ENCODE data around the gene ABL2.

The ABL2 gene

DNA sequence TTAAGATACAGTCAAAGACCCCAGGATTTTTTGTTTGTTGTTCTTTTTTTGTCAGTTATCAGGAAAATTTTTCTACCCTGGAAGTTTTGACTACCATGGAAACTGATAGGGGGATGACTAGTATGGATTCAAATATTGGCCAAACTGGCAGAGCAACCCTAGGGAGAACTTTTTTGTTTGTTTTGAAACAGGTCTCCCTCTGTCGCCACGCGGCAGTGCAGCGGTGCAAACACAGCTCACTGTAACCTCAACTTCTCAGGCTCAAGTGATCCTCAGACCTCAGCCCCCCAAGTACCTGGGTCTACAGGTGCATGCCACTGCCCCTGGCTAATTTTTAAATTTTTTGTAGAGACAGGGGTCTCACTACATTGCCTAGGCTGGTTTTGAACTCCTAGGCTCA lies 101.0 kb downstream of the ABL2 start:
- TF ChIP-seq, protein P1, sequence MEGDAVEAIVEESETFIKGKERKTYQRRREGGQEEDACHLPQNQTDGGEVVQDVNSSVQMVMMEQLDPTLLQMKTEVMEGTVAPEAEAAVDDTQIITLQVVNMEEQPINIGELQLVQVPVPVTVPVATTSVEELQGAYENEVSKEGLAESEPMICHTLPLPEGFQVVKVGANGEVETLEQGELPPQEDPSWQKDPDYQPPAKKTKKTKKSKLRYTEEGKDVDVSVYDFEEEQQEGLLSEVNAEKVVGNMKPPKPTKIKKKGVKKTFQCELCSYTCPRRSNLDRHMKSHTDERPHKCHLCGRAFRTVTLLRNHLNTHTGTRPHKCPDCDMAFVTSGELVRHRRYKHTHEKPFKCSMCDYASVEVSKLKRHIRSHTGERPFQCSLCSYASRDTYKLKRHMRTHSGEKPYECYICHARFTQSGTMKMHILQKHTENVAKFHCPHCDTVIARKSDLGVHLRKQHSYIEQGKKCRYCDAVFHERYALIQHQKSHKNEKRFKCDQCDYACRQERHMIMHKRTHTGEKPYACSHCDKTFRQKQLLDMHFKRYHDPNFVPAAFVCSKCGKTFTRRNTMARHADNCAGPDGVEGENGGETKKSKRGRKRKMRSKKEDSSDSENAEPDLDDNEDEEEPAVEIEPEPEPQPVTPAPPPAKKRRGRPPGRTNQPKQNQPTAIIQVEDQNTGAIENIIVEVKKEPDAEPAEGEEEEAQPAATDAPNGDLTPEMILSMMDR (conservative IDR thresholded peaks at IDR 0.05; ENCODE audit: control insufficient read depth, insufficient read depth, low read depth, low read length), result no peak
- no peak overlapping the region for H3K4me3 ChIP-seq (ENCODE audit: control insufficient read depth, low read depth, low read length)
- no peak for DNase-seq (ENCODE audit: low read depth)

GRCh38 chr1:179127163-179127895 lies 102.1 kb downstream of the ABL2 start:
- peak; percentile 55 for DNase-seq (ENCODE audit: low read depth)
- TF ChIP-seq, protein P1 (conservative IDR thresholded peaks at IDR 0.05; ENCODE audit: control insufficient read depth, insufficient read depth, low read depth, low read length), result no peak
- no peak overlapping the region for H3K4me3 ChIP-seq (ENCODE audit: control insufficient read depth, low read depth, low read length)

GRCh38 chr1:179126338-179127060 lies 103.0 kb downstream of the ABL2 start:
- no peak overlapping the region for H3K4me3 ChIP-seq (ENCODE audit: control insufficient read depth, low read depth, low read length)
- DNase-seq (ENCODE audit: low read depth), result peak; percentile 40
- TF ChIP-seq, protein P1 (conservative IDR thresholded peaks at IDR 0.05; ENCODE audit: control insufficient read depth, insufficient read depth, low read depth, low read length), result no peak

- no peak overlapping the region for H3K4me3 ChIP-seq (ENCODE audit: control insufficient read depth, low read depth, low read length)
- TF ChIP-seq, protein P1 (conservative IDR thresholded peaks at IDR 0.05; ENCODE audit: control insufficient read depth, insufficient read depth, low read depth, low read length), result no peak
- DNase-seq (ENCODE audit: low read depth), result peak; percentile 89
Measured at GRCh38 chr1:179124873-179125272, 104.6 kb downstream of the ABL2 start.

GRCh38 chr1:179121159-179121938 lies 108.1 kb downstream of the ABL2 start:
- DNase-seq (ENCODE audit: low read depth), result peak; percentile 74
- TF ChIP-seq, protein P1 (conservative IDR thresholded peaks at IDR 0.05; ENCODE audit: control insufficient read depth, insufficient read depth, low read depth, low read length), result peak; percentile 68
- H3K4me3 ChIP-seq (ENCODE audit: control insufficient read depth, low read depth, low read length), result no peak overlapping the region

DNA sequence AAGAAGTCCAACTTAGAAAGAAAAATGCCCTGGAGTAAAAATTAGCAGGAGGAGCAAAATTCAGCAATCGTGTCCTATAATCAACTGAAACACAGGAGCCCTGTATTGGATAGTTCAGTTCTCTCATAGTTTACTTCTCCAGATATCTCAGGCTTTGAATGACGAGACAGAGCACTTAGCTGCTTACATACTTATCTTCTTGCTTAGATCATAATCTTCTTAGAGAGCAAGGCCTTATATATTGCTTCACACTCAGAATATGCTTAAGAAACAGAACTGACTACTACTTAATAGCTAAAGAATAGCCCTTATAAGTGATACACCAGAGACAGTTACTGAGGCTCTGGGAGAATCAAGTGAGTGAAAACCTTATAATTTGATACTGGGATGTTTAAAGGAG lies 108.7 kb downstream of the ABL2 start:
- H3K4me3 ChIP-seq (ENCODE audit: control insufficient read depth, low read depth, low read length), result no peak overlapping the region
- TF ChIP-seq, protein P1 (conservative IDR thresholded peaks at IDR 0.05; ENCODE audit: control insufficient read depth, insufficient read depth, low read depth, low read length), result no peak
- no peak for DNase-seq (ENCODE audit: low read depth)
